HG03460 (cell line): ENCODE results near the gene PNPLA7.
"Not testable (repeated sequence)": the region's sequence is repeated elsewhere in the genome, so short reads cannot be mapped to it uniquely, and the experiment has no call there.

ENCODE experiments used
- ATAC-seq: cut with Tn5 transposase; IDR thresholded peaks from one replicate; pipeline ENCODE4 v1.9.1; 2021; ENCODE audit not compliant: unreplicated experiment

The PNPLA7 gene

GRCh38 chr9:137543237-137543963 is 6.8 kb downstream of the PNPLA7 start:
- ATAC-seq, result no peak

GRCh38 chr9:137542486-137542885 is 7.7 kb downstream of the PNPLA7 start:
- no peak for ATAC-seq

DNA sequence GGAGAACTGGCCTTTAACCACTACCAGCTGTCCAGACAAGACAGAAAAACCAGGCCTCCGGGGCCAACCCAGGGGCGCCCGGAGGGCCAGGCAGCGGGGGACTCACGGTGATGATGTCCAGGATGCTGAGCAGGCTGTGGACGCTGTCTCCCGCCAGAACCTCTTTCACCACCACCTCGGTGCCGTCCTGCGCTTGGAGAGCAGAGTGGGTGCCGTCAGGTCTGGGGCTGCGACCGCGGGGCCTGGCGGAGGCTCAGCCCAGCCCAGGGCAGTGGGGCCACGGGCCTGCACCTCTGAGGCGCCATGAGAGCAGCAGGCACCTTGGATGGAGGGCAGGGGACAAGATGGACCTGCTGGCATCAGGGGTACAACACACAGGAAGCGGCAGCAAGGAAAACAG is 9.7 kb downstream of the PNPLA7 start:
- ATAC-seq, result no peak

DNA sequence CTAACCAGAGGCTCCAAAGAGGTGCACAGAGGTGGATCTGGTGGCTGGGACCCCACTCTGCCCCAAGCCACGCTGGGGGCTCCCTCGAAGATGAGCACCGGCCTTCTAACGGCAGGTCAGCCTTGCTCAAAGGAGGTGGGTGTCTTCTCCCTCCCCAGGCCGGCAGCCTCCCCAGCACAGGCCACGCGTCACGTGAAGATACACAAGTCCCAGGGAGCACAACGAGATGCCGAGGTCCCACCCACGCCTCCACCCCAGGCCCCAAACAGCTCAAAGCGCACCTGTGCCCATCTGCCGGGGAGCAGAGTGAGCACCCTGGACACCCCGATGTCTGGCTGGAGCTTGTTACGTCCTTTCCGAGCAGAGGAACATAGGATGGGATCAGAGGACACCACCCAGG is 12.1 kb downstream of the PNPLA7 start:
- ATAC-seq, result no peak

GRCh38 chr9:137536594-137537131 is 13.5 kb downstream of the PNPLA7 start:
- ATAC-seq, result not testable (repeated sequence)

- ATAC-seq, result no peak
These were observed 15.1 kb downstream of the PNPLA7 start for GRCh38 chr9:137535120-137535428.

DNA sequence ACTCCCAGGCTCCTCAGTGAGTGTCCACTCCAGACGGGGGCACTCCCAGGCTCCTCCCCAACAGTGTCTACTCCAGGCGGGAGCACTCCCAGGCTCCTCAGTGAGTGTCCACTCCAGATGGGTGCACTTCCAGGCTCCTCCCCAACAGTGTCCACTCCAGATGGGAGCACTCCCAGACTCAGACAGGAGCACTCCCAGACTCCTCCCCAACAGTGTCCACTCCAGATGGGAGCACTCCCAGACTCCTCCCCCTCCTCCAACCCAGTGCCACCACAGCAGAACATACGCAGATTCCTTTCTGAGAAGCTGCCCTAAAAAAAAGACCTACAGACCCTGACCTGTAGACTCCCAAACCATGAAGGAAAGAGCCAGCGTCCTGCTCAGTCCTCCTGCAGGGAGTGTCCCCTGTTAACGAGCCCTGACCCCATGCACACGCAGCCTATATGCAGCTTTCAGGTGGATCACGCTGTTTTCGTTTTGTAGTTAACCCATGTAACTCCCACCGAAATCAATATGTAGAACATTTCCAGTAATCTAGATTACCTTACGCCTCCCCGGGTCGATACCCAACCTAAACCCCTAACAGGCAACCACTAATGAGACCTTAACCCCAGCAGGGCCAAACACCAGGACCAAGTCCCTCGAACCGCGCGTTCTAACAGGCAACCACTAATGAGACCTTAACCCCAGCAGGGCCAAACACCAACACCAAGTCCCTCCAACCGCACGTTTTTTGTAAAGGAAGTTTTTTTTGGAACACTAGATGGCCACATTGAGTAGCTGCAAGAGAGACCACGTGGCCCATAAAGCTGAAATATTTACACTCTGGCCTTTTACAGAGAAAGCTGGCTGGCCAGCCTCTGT is 15.7 kb downstream of the PNPLA7 start:
- ATAC-seq, result no peak

GRCh38 chr9:137532891-137533468 is 17.2 kb downstream of the PNPLA7 start:
- ATAC-seq, result not testable (repeated sequence)

- no peak for ATAC-seq
These were observed 19.0 kb downstream of the PNPLA7 start for GRCh38 chr9:137531099-137531765.

DNA sequence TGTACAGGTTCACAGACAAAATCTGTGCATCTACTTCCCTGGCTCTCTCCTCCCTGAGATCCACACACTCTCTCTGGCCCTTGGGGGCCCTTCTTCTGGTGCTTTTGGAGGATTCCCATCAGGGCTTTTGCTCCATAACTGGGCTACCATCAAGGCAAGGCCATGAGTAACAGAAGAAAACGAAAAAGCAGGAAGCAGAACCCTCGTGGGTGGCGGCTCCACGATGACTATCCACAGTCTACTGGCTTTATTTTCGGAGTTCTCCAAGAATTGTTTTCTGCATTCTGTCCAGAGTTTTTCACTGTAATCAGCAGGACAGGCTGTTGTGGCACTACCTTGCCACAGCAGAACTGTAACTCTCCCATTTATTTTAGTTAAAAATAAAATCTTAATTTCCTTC is 19.9 kb downstream of the PNPLA7 start:
- no peak for ATAC-seq

- no peak for ATAC-seq
These were observed 25.3 kb downstream of the PNPLA7 start for GRCh38 chr9:137524981-137525317.

DNA sequence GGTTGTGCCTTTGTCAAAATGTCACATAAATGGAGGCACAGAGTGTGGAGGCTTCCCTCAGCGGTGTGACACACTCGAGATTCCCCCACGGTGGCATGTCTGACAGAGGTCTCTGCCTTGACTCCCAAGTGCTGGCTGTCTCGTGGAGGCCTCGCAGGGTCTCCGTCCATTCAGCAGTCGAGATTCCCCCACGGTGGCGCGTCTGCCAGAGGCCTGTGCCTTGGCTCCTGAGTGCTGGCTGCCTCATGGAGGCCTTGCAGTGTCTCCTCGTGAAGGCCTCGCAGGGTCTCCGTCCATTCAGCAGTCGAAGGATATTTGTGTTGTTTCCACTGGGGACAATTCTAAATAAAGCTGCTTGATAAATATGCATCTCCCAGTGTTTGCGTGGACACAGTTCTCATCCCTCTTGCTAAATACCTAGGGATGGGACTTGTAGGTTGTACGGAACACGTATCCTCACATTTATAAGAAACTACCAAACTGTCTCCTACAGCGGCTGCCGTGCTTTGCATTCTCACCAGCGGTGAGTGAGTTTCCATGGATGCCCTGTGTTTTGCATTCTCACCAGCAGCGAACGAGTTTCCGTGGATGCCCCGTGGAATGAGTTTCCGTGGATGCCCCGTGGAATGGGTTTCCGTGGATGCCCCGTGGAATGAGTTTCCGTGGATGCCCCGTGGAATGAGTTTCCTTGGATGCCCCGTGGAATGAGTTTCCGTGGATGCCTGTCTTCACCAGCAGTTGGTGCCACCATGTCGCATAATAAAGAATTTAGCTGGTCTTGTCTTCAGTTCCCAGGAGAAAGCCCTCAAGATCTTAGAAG is 25.8 kb downstream of the PNPLA7 start:
- no peak for ATAC-seq

DNA sequence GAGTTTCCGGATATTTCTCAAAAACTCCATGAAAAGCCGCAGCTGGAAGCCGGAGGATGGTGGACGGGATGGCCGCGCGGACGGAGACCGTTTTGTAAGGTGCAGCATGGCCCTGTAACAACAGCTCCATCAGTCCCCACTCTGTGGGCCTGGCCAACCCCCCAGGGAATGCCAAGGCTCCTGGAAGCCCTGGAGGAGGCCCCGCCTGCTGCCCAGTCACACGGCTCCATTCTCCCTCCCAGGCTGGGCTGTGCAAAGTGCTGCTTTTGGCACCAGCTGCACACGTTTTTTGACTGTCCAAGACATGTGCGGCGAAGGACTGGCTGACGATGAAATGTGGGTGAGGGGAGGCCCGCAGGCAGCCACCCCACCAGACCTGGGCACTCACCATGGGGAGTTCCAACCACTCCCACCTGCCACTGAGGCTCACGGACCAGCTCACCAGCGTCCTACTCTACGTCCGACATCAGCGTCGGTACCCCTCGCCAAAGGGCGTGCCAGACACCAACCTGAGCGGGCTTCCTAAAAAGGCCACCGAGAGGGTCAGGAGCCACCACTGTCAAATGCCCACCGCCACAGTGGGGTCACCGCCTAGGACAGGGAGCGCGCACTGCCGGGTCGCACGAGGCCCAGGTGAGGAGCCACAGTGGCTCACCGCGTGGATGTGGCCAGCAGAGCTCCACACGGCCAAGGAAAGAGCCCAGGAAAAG is 27.3 kb downstream of the PNPLA7 start:
- no peak for ATAC-seq

- ATAC-seq, result no peak
These were observed 28.7 kb downstream of the PNPLA7 start for GRCh38 chr9:137521405-137521985.

- ATAC-seq, result no peak
These were observed 29.4 kb downstream of the PNPLA7 start for GRCh38 chr9:137520614-137521404.

GRCh38 chr9:137519553-137519952 is 30.6 kb downstream of the PNPLA7 start:
- ATAC-seq, result no peak

DNA sequence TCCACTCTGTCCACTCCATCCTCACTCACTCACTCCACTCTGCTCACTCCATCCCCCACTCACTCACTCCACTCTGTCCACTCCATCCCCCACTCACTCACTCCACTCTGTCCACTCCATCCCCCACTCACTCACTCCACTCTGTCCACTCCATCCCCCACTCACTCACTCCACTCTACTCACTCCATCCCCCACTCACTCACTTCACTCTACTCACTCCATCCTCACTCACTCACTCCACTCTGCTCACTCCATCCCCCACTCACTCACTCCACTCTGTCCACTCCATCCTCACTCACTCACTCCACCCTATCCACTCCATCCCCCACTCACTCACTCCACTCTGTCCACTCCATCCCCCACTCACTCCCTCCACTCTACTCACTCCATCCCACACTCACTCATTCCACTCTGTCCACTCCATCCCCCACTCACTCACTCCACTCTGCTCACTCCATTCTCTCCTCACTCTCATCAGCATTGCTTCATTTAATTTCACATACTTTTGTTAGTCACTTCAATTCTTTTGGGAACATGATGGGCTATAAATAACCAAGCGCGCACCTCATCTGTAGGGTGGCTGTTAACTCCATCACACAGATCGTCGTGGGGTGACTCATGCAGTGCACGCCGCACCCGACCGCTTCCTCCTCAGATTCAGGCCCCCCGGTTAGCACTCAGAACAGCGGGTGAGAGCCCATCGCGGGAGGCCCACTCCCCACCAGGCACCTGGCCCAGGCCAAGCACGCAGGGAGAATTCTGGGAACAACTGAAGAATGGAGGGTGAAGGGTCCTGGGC is 31.3 kb downstream of the PNPLA7 start:
- not testable (repeated sequence) for ATAC-seq
